GM12872 (cell line): ENCODE results near the gene RHOBTB3.

Experiments
- TF ChIP-seq, protein P1 (sequence below): IDR thresholded peaks from 3 replicates; pipeline ENCODE4 v1.5.1; 2011; ENCODE audit warnings: low read depth, mild to moderate bottlenecking, low read length, moderate library complexity; ENCODE audit not compliant: insufficient read depth

The RHOBTB3 gene

DNA sequence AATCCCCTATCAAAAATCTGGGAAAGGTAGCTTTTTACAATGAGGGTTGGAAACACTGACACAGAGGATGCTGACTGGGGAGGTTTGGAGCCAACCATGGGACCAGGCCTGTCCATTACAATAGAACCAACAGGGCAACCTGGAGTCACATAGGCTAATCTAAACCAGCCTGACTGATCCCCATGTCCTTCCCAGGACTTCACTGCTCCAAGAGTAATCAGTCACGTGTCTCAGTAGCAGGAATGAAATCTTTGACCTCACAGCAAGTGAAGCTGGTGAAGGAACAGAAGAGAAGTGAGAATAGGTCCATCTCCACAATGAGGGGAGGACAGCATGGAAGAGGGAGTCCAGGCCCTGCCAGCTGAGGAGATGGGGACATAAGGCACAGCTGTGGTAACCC, 107.4 kb downstream of the RHOBTB3 start:
- TF ChIP-seq, protein P1, sequence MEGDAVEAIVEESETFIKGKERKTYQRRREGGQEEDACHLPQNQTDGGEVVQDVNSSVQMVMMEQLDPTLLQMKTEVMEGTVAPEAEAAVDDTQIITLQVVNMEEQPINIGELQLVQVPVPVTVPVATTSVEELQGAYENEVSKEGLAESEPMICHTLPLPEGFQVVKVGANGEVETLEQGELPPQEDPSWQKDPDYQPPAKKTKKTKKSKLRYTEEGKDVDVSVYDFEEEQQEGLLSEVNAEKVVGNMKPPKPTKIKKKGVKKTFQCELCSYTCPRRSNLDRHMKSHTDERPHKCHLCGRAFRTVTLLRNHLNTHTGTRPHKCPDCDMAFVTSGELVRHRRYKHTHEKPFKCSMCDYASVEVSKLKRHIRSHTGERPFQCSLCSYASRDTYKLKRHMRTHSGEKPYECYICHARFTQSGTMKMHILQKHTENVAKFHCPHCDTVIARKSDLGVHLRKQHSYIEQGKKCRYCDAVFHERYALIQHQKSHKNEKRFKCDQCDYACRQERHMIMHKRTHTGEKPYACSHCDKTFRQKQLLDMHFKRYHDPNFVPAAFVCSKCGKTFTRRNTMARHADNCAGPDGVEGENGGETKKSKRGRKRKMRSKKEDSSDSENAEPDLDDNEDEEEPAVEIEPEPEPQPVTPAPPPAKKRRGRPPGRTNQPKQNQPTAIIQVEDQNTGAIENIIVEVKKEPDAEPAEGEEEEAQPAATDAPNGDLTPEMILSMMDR, result no peak

DNA sequence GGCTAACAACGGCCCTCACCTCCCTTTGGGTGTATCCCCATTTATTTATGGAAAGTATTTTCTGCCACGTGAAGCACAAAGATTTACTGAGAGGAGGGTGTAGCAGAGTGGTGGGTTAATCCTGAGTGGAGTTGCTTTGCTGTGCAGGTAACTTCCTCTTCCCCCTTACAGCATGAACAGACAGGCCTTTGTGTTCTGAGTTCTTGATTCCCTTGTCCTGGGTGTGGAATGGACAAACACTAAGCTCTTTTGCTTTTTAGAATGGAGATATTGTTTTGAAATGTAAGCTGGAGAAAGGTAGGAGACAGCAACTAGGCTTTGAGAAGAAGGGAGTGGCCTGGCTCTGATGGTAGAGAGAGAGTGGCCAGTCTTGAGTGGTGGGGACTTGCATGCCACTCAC, 108.5 kb downstream of the RHOBTB3 start:
- TF ChIP-seq, protein P1, result no peak

DNA sequence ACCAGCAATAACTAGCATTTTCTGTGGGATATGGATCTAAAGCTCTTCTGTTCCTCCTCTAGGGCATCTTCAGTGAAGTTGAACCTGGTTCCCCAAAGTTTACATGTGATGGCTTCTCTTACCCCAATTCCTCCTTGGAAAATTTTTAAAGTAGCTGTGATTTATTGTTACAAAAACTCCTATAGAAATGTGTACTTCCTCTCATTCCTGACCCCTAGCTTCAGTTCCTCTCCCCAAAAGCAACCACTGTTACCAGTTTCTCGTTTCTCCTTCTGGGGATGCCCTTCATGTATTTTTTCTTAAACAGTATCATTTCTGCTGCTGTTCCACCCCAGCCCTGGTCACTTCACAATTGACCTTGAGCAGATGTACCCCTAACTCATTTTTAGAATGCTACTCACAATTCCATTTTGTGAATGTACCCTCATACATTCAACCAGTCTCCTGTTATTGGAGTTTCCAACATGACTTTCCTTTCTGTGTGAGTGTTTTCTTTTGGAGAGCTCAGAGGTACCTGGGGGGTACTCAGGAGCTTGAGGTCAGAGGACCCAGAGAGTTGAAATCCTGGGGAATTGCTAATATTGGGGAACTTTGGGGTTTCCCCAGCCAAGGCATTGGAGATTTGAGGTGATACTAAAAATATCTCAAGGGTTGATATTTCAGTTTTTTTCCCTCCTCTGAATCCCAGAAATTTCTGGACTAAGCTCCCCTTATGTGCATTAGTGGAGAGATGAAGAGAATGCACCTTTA, 110.0 kb downstream of the RHOBTB3 start:
- TF ChIP-seq, protein P1, result no peak

DNA sequence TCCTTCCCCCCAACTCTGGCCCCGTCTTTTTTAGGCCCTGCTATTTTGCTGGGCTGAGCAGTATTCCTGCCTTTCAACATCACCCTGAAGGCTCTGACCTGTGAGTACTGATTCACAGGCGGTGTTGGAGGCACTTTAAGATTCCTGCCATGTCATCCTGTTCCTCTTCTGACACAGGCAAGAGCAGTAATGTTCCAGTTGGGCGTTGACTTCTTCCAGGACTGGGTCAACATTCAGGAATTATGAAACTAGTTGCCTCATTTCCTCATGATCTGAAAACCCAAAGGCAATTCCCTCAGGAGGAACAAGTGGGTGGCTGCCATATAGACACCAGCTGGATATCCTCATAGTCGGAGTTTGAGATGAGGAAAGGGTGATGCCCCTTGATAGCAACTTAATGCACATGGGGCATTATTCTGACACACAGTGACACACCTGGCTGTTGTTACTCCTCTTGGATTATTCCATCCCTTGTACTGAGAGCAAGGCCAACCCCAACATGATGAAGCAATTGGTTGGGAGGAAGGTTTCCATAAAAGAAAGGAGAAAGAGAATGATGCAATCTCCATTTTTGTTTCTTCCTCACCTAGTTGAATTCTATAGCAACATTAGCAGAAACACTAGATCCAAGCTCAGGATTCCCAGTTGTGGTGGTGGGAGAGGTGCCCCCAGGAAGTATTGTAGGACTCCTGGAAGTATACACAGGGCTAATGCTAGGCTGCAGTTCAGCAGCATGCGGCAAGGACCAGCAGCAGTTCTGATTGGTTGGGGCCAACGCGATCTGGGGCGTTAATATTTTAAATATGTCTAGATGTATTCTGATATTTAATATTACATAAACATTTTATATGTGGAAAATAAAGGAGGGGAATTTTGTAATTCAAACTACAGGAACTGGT, 111.0 kb downstream of the RHOBTB3 start:
- TF ChIP-seq, protein P1, result no peak

DNA sequence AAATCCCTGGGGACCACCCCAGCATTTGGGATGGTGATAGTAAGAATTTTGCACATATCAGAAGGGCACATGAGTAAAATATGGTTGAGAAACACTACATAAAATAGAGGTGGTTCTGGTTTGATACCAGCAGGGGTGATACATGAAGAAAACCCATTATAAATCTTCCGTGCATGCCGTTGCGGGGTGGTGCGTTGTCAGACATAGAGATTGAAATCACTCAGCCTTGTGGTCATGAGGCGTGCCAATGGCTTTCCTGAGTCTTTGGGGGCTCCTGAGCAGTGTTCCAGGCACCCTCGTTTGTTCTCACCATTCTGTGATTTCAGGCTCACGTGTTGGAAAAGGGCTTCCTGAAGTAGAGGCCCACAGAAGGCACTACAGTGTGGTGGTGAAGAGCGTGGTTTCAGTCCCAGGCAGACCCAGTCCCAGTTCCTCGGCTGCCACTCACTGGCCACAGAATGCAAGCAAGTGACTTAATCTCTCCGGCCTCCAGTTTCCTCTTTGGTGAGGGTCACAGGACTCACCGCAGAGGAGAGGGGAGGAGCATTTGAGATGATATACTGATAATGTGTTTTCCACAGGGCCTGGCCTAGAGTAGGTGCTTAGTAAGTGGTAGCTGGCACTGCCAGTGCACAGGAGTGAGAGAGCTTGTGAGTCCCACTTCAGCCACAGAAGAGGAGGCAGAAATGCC, 111.9 kb downstream of the RHOBTB3 start:
- TF ChIP-seq, protein P1, result peak; percentile 58

DNA sequence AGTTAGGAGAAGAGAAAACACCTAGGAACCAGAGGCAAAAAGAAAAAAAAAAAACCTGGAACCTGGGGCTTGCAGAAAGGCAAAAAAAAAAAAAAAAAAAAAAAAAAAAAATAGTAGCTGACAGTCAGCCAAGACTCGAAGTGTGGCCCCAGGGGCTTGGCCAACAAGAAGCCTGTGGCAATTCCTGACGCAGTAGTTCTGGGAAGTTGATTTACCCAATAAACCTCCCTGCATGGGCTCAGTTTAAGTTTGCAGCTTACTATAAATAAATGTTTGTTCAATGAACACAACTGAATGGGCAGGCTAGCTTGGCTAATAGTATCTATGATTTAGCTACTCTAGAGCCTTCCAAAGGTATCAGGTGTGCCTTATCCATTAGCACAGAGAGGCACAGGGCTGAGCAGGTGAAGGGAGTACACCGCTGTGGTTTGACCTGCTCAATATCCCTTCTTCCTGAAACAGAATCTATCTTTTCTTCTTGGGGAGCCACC, 112.6 kb downstream of the RHOBTB3 start:
- TF ChIP-seq, protein P1, result no peak

DNA sequence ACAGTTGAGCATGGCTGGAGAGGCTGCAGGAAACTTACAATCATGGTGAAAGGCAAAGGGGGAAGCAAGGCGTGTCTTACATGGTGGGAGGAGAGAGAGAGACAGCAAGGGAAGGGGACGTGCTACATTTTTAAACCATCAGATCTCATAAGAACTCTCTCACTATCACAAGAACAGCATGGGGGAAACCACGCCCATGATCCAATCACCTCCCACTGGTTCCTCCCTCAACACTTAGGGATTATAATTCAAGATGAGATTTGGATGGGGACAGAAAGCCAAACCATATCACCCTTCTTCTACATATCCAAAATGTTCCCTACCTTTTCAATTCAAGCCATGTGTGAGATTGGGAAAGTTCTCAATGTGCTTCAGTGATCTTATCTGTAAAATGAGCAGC, 114.3 kb downstream of the RHOBTB3 start:
- TF ChIP-seq, protein P1, result no peak
